Lower leg skin (tissue), 3 donors: ENCODE measurements around the gene CHST14.

Experiments
- POLR2A ChIP-seq, 2 donors: fragments of 450-650 bp; IDR thresholded peaks; one replicate each; pipeline ENCODE4 v1.6.1; 2016 to 2017; ENCODE audit warnings: antibody characterized with exemption in 2 of 2, mild to moderate bottlenecking in 1 of 2, moderate library complexity in 1 of 2
- TF ChIP-seq, protein P1 (sequence below), 3 donors: fragments of 450-650 bp; IDR thresholded peaks; one replicate each; pipeline ENCODE4 v1.5.1; 2016; ENCODE audit warnings: antibody characterized with exemption in 3 of 3, mild to moderate bottlenecking in 3 of 3, moderate library complexity in 2 of 3

DNA sequence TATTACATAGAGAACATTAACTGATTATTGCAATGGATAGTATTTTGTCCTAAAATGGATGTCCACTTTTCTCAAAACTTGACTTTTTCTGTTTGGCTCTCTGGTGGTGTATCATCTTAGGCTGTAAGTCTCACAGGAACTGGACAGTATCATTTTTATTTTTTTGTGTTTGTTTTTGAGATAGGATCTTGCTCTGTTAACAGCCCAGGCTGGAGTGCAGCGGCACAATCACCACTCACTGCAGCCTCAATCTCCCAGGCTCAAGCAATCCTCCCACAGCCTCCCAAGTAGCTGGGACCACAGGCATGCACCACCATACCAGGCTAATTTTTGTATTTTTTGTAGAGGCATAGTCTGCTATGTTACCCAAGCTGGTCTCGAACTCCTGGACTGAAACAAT, 13.1 kb downstream of the CHST14 start:
- no peak for TF ChIP-seq POLR2A (IDR thresholded peaks at IDR 0.05)
- TF ChIP-seq, protein P1, sequence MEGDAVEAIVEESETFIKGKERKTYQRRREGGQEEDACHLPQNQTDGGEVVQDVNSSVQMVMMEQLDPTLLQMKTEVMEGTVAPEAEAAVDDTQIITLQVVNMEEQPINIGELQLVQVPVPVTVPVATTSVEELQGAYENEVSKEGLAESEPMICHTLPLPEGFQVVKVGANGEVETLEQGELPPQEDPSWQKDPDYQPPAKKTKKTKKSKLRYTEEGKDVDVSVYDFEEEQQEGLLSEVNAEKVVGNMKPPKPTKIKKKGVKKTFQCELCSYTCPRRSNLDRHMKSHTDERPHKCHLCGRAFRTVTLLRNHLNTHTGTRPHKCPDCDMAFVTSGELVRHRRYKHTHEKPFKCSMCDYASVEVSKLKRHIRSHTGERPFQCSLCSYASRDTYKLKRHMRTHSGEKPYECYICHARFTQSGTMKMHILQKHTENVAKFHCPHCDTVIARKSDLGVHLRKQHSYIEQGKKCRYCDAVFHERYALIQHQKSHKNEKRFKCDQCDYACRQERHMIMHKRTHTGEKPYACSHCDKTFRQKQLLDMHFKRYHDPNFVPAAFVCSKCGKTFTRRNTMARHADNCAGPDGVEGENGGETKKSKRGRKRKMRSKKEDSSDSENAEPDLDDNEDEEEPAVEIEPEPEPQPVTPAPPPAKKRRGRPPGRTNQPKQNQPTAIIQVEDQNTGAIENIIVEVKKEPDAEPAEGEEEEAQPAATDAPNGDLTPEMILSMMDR (IDR thresholded peaks at IDR 0.05), result no peak
